GM23338 (cell line): Measurements from ENCODE around the gene MAST4. TPM values are rescaled to one million over a fixed set of nuclear protein-coding genes. Genes with fewer than 3 reads are reported as not detected.

Experiments used
- ATAC-seq: fragments of 200-7000 bp; cut with Tn5 transposase; 3 replicates; pipeline ENCODE4 v1.9.1; 2020
- DNase-seq: peaks from one replicate; pipeline ENCODE4 v3.0.0-alpha.2; 2015; ENCODE audit warnings: low spot score
- H2AFZ ChIP-seq: fragments of 200-600 bp; sonication (generic); 2 replicates; pipeline ENCODE4 v1.8.0; 2016; ENCODE audit warnings: antibody characterized with exemption, mild to moderate bottlenecking, moderate library complexity
- H3F3A ChIP-seq: fragments of 200-600 bp; sonication (generic); replicated peaks from 2 replicates; pipeline ENCODE4 v1.8.0; 2017; ENCODE audit warnings: antibody characterized with exemption, mixed run types, low read depth
- H3K27ac ChIP-seq: fragments of 200-600 bp; sonication (generic); 2 replicates; pipeline ENCODE4 v1.6.1; 2016; ENCODE audit warnings: low read depth
- H3K27me3 ChIP-seq: fragments of 200-600 bp; sonication (generic); 2 replicates; pipeline ENCODE4 v1.8.0; 2016; ENCODE audit warnings: mild to moderate bottlenecking, mixed run types, moderate library complexity; ENCODE audit not compliant: insufficient read depth
- H3K36me3 ChIP-seq: fragments of 200-600 bp; sonication (generic); 2 replicates; pipeline ENCODE4 v1.8.0; 2016; ENCODE audit warnings: mild to moderate bottlenecking; ENCODE audit not compliant: insufficient read depth
- H3K4me1 ChIP-seq: fragments of 200-600 bp; sonication (generic); 2 replicates; pipeline ENCODE4 v1.8.0; 2016; ENCODE audit warnings: mild to moderate bottlenecking, moderate library complexity; ENCODE audit not compliant: insufficient read depth
- H3K4me2 ChIP-seq: fragments of 200-600 bp; sonication (generic); 2 replicates; pipeline ENCODE4 v1.7.1; 2017; ENCODE audit warnings: mixed run types
- H3K4me3 ChIP-seq: fragments of 200-600 bp; sonication (generic); 2 replicates; pipeline ENCODE4 v1.6.1; 2016; ENCODE audit warnings: mixed run types
- H3K79me2 ChIP-seq: fragments of 200-600 bp; sonication (generic); replicated peaks from 2 replicates; pipeline ENCODE4 v1.8.0; 2017; ENCODE audit warnings: mild to moderate bottlenecking; ENCODE audit not compliant: insufficient read depth
- H3K9me2 ChIP-seq: fragments of 200-600 bp; sonication (generic); 2 replicates; pipeline ENCODE4 v1.8.0; 2017; ENCODE audit not compliant: insufficient read depth
- H4K20me1 ChIP-seq: fragments of 200-600 bp; sonication (generic); replicated peaks from 2 replicates; pipeline ENCODE4 v1.8.0; 2017; ENCODE audit warnings: mild to moderate bottlenecking; ENCODE audit not compliant: insufficient read depth
- H3K27ac Mint-ChIP-seq: 2 replicates; pipeline ENCODE4 v1.8.0; 2020; ENCODE audit warnings: inconsistent platforms, mild to moderate bottlenecking, moderate library complexity, mixed read lengths
- H3K27me3 Mint-ChIP-seq: 3 replicates; pipeline ENCODE4 v1.8.0; 2022; ENCODE audit warnings: low read depth, mild to moderate bottlenecking, moderate library complexity, mixed read lengths, inconsistent platforms; ENCODE audit not compliant: insufficient read depth, poor library complexity
- H3K36me3 Mint-ChIP-seq: 3 replicates; pipeline ENCODE4 v1.8.0; 2021; ENCODE audit warnings: low read depth, mild to moderate bottlenecking, inconsistent platforms, moderate library complexity, mixed read lengths
- H3K4me1 Mint-ChIP-seq: 3 replicates; pipeline ENCODE4 v1.8.0; 2020; ENCODE audit warnings: mild to moderate bottlenecking, inconsistent platforms, mixed read lengths
- H3K4me3 Mint-ChIP-seq: 3 replicates; pipeline ENCODE4 v1.8.0; 2021; ENCODE audit warnings: moderate library complexity, mild to moderate bottlenecking, inconsistent platforms, mixed read lengths
- H3K9me3 Mint-ChIP-seq: 3 replicates; pipeline ENCODE4 v1.8.0; 2020; ENCODE audit warnings: moderate library complexity, mild to moderate bottlenecking, inconsistent platforms, mixed read lengths
- CREB1 ChIP-seq: fragments of 250-450 bp; sonication (Bioruptor Pico); IDR thresholded peaks from 2 replicates; pipeline ENCODE4 v1.5.0; 2020; ENCODE audit warnings: low read depth, mild to moderate bottlenecking, moderate library complexity
- ETS1 ChIP-seq: IDR thresholded peaks from 2 replicates; pipeline ENCODE4 v1.6.1; 2016; ENCODE audit warnings: antibody characterized with exemption
- EZH2 ChIP-seq: fragments of 200-600 bp; sonication (generic); IDR thresholded peaks from one replicate; pipeline ENCODE4 v1.8.0; 2017; ENCODE audit warnings: antibody characterized with exemption, mild to moderate bottlenecking, low read depth; ENCODE audit not compliant: unreplicated experiment
- EZH2phosphoT487 ChIP-seq: fragments of 200-600 bp; sonication (generic); IDR thresholded peaks from one replicate; pipeline ENCODE4 v1.8.1; 2018; ENCODE audit warnings: antibody characterized with exemption; ENCODE audit not compliant: unreplicated experiment
- JUNB ChIP-seq: IDR thresholded peaks from one replicate; pipeline ENCODE4 v1.6.1; 2016; ENCODE audit warnings: antibody characterized with exemption; ENCODE audit not compliant: unreplicated experiment
- NANOG ChIP-seq: IDR thresholded peaks from 2 replicates; pipeline ENCODE4 v1.6.1; 2016; ENCODE audit warnings: antibody characterized with exemption, borderline replicate concordance
- POLR2AphosphoS5 ChIP-seq: IDR thresholded peaks from 2 replicates; pipeline ENCODE4 v1.6.1; 2016; ENCODE audit warnings: antibody characterized with exemption, low read depth
- STAT1 ChIP-seq: IDR thresholded peaks from one replicate; pipeline ENCODE4 v1.6.1; 2016; ENCODE audit warnings: antibody characterized with exemption; ENCODE audit not compliant: unreplicated experiment
- ZNF114 ChIP-seq: fragments of 250-450 bp; sonication (Bioruptor Pico); IDR thresholded peaks from 2 replicates; pipeline ENCODE4 v1.5.0; 2020; ENCODE audit warnings: mild to moderate bottlenecking, moderate library complexity
- ZNF331 ChIP-seq: fragments of 250-450 bp; sonication (Bioruptor Pico); IDR thresholded peaks from 2 replicates; pipeline ENCODE4 v1.5.0; 2020; ENCODE audit warnings: low read depth, mild to moderate bottlenecking, moderate library complexity
- polyA plus RNA-seq: library from polyadenylated mRNA; unstranded; fragments of >200 nt; fragmentation: Nextera tagmentation; extraction: Ambion mirVana; gene quantifications from 2 replicates; pipeline ENCODE4 v1.2.1, GENCODE V29; 2016
- total RNA-seq: library from RNA; depleted of rRNA; stranded (reverse); fragments of >200 nt; shearing (Covaris generic); gene quantifications from 2 replicates; pipeline ENCODE4 v1.2.3, GENCODE V29; 2014
- TF ChIP-seq, protein P1 (sequence below): IDR thresholded peaks from one replicate; pipeline ENCODE4 v1.6.1; 2018; ENCODE audit warnings: antibody characterized with exemption; ENCODE audit not compliant: unreplicated experiment
- TF ChIP-seq, protein P2 (sequence below), 2 experiments: fragments of 200-600 bp in 1 of 2; sonication (generic) in 1 of 2; conservative IDR thresholded peaks; 2 replicates each; pipeline versions ENCODE4 v1.5.1 to v1.6.1; 2016 to 2017; ENCODE audit warnings: antibody characterized with exemption in 2 of 2, low read depth in 2 of 2, mild to moderate bottlenecking in 2 of 2, moderate library complexity in 1 of 2
- TF ChIP-seq, protein P3 (sequence below): fragments of 250-450 bp; sonication (Bioruptor Pico); IDR thresholded peaks from 2 replicates; pipeline ENCODE4 v1.5.0; 2020; ENCODE audit warnings: mild to moderate bottlenecking, moderate library complexity

MAST4 gene
- total and polyA plus RNA-seq, 2 experiments from 2014 or later, result 3.6 to 8.5 TPM

DNA sequence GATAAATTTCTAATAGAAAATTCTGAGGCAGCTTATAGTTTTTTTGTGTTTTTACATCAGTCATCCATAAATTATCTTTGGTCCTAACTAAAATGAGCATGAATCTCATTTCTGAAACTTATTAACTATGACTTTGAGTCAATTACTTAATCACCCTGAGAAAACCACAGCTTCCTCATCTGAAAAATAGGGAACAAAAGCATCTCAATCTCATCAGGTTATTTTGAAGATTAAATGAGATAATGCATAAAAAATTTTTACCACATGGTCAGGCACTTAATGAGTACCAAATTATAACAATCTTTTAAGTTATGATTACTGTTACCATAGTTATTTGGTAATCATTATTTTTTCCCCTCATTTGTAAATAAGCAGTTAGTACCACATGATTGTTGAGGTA is 279.1 kb downstream of the MAST4 start (continued):
- TF ChIP-seq, protein P1, sequence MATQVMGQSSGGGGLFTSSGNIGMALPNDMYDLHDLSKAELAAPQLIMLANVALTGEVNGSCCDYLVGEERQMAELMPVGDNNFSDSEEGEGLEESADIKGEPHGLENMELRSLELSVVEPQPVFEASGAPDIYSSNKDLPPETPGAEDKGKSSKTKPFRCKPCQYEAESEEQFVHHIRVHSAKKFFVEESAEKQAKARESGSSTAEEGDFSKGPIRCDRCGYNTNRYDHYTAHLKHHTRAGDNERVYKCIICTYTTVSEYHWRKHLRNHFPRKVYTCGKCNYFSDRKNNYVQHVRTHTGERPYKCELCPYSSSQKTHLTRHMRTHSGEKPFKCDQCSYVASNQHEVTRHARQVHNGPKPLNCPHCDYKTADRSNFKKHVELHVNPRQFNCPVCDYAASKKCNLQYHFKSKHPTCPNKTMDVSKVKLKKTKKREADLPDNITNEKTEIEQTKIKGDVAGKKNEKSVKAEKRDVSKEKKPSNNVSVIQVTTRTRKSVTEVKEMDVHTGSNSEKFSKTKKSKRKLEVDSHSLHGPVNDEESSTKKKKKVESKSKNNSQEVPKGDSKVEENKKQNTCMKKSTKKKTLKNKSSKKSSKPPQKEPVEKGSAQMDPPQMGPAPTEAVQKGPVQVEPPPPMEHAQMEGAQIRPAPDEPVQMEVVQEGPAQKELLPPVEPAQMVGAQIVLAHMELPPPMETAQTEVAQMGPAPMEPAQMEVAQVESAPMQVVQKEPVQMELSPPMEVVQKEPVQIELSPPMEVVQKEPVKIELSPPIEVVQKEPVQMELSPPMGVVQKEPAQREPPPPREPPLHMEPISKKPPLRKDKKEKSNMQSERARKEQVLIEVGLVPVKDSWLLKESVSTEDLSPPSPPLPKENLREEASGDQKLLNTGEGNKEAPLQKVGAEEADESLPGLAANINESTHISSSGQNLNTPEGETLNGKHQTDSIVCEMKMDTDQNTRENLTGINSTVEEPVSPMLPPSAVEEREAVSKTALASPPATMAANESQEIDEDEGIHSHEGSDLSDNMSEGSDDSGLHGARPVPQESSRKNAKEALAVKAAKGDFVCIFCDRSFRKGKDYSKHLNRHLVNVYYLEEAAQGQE, result no peak
- TF ChIP-seq EZH2phosphoT487, result no peak
- TF ChIP-seq POLR2AphosphoS5, result no peak
- TF ChIP-seq ZNF331, result no peak
- no peak for TF ChIP-seq STAT1
- TF ChIP-seq EZH2, result no peak
- TF ChIP-seq, protein P2, sequence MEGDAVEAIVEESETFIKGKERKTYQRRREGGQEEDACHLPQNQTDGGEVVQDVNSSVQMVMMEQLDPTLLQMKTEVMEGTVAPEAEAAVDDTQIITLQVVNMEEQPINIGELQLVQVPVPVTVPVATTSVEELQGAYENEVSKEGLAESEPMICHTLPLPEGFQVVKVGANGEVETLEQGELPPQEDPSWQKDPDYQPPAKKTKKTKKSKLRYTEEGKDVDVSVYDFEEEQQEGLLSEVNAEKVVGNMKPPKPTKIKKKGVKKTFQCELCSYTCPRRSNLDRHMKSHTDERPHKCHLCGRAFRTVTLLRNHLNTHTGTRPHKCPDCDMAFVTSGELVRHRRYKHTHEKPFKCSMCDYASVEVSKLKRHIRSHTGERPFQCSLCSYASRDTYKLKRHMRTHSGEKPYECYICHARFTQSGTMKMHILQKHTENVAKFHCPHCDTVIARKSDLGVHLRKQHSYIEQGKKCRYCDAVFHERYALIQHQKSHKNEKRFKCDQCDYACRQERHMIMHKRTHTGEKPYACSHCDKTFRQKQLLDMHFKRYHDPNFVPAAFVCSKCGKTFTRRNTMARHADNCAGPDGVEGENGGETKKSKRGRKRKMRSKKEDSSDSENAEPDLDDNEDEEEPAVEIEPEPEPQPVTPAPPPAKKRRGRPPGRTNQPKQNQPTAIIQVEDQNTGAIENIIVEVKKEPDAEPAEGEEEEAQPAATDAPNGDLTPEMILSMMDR (conservative IDR thresholded peaks at IDR 0.05; ENCODE audit: low read depth in 2 of 2), result no peak
- TF ChIP-seq ZNF114 (CRISPR knock-in tag), result no peak
- no peak for TF ChIP-seq ETS1
- TF ChIP-seq NANOG, result no peak
- TF ChIP-seq CREB1 (CRISPR knock-in tag), result no peak

DNA sequence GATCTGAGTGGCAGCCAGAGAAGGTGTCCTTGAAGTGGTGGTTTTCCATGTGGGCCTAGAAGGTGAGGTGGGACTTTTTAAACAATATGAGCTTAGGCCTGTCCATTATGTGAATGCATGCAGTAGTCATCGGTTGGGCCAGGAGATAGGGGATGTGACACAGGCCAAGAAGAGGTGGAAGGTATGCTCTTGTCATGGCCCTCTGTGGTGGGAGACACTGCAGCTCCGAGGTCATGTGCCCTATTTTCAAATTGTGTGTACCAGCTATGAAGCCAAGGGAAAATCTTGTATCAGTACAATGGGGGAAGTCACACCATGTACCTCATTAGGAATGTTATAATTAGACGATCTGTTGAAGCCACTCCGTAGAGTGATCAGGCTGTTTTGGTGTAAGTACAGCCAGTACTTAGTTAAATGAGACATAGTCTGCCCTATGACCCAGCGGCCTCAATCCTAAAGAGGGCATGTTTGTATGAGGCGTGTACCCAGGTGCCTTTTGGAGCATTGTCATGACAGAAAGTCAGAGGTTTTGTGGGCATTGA is 280.1 kb downstream of the MAST4 start:
- no peaks in the 10 kb centered on the region for H3K4me1 ChIP-seq
- no peak overlapping the region for H2AFZ ChIP-seq
- DNase-seq, result no peak
- H3K4me2 ChIP-seq, result no peak overlapping the region
- no peaks in the 10 kb centered on the region for H3K27me3 Mint-ChIP-seq
- no peaks in the 10 kb centered on the region for H3K36me3 Mint-ChIP-seq
- no peaks in the 10 kb centered on the region for H3K79me2 ChIP-seq
- no peak overlapping the region for H3K4me3 Mint-ChIP-seq
- no peak for ATAC-seq
- no peaks in the 10 kb centered on the region for H3K9me3 Mint-ChIP-seq
- H4K20me1 ChIP-seq, result no peaks in the 10 kb centered on the region
- no peaks in the 10 kb centered on the region for H3K36me3 ChIP-seq
- no peak overlapping the region for H3K4me3 ChIP-seq
- H3K27ac Mint-ChIP-seq, result no peak overlapping the region
- no peaks in the 10 kb centered on the region; the same call in 1 of the 2 replicates for H3K9me2 ChIP-seq
- H3K27me3 ChIP-seq, result no peaks in the 10 kb centered on the region
- no peaks in the 10 kb centered on the region for H3F3A ChIP-seq
- peaks cover 3% of the 10 kb centered on the region; the same call in 2 of the 3 replicates for H3K4me1 Mint-ChIP-seq
- no peak overlapping the region for H3K27ac ChIP-seq
- TF ChIP-seq JUNB, result no peak
- TF ChIP-seq, protein P3, sequence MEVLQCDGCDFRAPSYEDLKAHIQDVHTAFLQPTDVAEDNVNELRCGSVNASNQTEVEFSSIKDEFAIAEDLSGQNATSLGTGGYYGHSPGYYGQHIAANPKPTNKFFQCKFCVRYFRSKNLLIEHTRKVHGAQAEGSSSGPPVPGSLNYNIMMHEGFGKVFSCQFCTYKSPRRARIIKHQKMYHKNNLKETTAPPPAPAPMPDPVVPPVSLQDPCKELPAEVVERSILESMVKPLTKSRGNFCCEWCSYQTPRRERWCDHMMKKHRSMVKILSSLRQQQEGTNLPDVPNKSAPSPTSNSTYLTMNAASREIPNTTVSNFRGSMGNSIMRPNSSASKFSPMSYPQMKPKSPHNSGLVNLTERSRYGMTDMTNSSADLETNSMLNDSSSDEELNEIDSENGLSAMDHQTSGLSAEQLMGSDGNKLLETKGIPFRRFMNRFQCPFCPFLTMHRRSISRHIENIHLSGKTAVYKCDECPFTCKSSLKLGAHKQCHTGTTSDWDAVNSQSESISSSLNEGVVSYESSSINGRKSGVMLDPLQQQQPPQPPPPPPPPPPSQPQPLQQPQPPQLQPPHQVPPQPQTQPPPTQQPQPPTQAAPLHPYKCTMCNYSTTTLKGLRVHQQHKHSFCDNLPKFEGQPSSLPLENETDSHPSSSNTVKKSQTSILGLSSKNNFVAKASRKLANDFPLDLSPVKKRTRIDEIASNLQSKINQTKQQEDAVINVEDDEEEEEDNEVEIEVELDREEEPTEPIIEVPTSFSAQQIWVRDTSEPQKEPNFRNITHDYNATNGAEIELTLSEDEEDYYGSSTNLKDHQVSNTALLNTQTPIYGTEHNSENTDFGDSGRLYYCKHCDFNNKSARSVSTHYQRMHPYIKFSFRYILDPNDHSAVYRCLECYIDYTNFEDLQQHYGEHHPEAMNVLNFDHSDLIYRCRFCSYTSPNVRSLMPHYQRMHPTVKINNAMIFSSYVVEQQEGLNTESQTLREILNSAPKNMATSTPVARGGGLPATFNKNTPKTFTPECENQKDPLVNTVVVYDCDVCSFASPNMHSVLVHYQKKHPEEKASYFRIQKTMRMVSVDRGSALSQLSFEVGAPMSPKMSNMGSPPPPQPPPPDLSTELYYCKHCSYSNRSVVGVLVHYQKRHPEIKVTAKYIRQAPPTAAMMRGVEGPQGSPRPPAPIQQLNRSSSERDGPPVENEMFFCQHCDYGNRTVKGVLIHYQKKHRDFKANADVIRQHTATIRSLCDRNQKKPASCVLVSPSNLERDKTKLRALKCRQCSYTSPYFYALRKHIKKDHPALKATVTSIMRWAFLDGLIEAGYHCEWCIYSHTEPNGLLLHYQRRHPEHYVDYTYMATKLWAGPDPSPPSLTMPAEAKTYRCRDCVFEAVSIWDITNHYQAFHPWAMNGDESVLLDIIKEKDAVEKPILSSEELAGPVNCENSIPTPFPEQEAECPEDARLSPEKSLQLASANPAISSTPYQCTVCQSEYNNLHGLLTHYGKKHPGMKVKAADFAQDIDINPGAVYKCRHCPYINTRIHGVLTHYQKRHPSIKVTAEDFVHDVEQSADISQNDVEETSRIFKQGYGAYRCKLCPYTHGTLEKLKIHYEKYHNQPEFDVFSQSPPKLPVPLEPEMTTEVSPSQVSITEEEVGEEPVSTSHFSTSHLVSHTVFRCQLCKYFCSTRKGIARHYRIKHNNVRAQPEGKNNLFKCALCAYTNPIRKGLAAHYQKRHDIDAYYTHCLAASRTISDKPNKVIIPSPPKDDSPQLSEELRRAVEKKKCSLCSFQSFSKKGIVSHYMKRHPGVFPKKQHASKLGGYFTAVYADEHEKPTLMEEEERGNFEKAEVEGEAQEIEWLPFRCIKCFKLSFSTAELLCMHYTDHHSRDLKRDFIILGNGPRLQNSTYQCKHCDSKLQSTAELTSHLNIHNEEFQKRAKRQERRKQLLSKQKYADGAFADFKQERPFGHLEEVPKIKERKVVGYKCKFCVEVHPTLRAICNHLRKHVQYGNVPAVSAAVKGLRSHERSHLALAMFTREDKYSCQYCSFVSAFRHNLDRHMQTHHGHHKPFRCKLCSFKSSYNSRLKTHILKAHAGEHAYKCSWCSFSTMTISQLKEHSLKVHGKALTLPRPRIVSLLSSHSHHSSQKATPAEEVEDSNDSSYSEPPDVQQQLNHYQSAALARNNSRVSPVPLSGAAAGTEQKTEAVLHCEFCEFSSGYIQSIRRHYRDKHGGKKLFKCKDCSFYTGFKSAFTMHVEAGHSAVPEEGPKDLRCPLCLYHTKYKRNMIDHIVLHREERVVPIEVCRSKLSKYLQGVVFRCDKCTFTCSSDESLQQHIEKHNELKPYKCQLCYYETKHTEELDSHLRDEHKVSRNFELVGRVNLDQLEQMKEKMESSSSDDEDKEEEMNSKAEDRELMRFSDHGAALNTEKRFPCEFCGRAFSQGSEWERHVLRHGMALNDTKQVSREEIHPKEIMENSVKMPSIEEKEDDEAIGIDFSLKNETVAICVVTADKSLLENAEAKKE (CRISPR knock-in tag), result no peak
- TF ChIP-seq ZNF114 (CRISPR knock-in tag), result no peak
- no peak for TF ChIP-seq CREB1 (CRISPR knock-in tag)
